ENCODE results near the gene TTC6. TPM values are rescaled to one million over a fixed set of nuclear protein-coding genes. Genes with fewer than 3 reads are reported as not detected.
A peak's percentile ranks its signal among the peaks of the same experiment; 100 is the strongest.

TTC6 gene
- total and polyA plus RNA-seq, 2 donors (not counting 3 experiments of a cell fraction or from before 2014, with no cell fraction given): 0.75 TPM; not detected in 1

- Histone ChIP-seq H3K79me2 (ENCODE audit: control insufficient read depth, insufficient read depth, low read length) (no peaks in the 10 kb centered on the region), H2AFZ (ENCODE audit: low read depth, low read length) (no peak overlapping the region), H3K9ac (replicated peaks; ENCODE audit: extremely low read depth, insufficient read depth, low read length) (no peak overlapping the region), H3K27me3 (ENCODE audit: control insufficient read depth in 2 of 2, insufficient read depth in 2 of 2, low read length in 2 of 2) (no peaks in the 10 kb centered on the region), H3K9me1 (replicated peaks; ENCODE audit: control insufficient read depth, extremely low read depth, insufficient read depth, low read length) (no peaks in the 10 kb centered on the region), H4K20me1 (replicated peaks; ENCODE audit: control insufficient read depth, extremely low read depth, insufficient read depth, low read length) (no peaks in the 10 kb centered on the region), H3K4me3 (replicated peaks in 1 of 3; ENCODE audit: insufficient read depth in 1 of 3, low read depth in 1 of 3, low read length in 3 of 3) (no peak overlapping the region), H3K36me3 (ENCODE audit: control insufficient read depth in 2 of 2, extremely low read depth in 1 of 2, insufficient read depth in 2 of 2, low read length in 2 of 2) (no peaks in the 10 kb centered on the region), H3K4me2 (ENCODE audit: insufficient read depth, low read length) (peak overlapping the region; percentile 31), H3K4me1 (ENCODE audit: control insufficient read depth, extremely low read depth, insufficient read depth, low read length) (peaks cover 19% of the 10 kb centered on the region), H3K27ac (ENCODE audit: insufficient read depth, low read depth, low read length) (no peak overlapping the region), H3K9me3 (replicated peaks; ENCODE audit: control insufficient read depth, insufficient read depth, low read length) (no peaks in the 10 kb centered on the region)
- no peak for TF ChIP-seq GATA2 (IDR thresholded peaks at IDR 0.05; ENCODE audit: insufficient read depth, insufficient read length, low read depth, low read length)
- TF ChIP-seq POLR2AphosphoS5 (IDR thresholded peaks at IDR 0.05; ENCODE audit: insufficient read depth, low read depth, low read length): peak; percentile 18
- intact Hi-C loops (cut with micrococcal nuclease) (no loop called here), dilution Hi-C loops (cut with MboI; ENCODE audit: extremely low pct_ligation_motif_present, low sequenced_read_pairs) (no loop called here)
- no TSS peak for BruUV-seq (replicated peaks)
- FAIRE-seq (no peak), DNase-seq (ENCODE audit: low read depth, low spot score) (peak; percentile 80)
- CTCF ChIA-PET: interaction anchor here (0.7 to 1.0 kb wide), 2 partner anchors 20 to 28 kb away, joined by 3 read pairs; partner anchors contain the start of gene FOXA1
- POLR2A ChIA-PET: no interaction called here
Observed at GRCh38 chr14:37566811-37567371, 28.5 kb upstream of the TTC6 start.

DNA sequence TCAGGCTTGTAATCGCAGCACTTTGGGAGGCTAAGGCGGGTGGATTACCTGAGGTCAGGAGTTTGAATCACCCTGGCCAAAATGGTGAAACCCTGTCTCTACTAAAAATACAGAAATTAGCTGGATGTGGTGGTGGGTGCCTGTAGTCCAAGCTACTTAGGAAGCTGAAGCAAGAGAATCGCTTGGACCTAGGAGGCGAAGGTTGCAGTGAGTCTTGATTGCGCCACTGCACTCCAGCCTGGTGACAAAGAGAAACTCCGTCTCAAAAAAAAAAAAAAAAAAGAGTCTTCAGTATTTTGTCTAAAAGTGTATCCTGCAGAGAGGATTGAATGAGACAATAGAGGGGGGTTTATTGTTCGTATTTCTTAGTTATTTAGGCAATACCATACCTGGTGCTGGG is 25.7 kb upstream of the TTC6 start:
- Histone ChIP-seq H3K27me3 (ENCODE audit: control insufficient read depth in 2 of 2, insufficient read depth in 2 of 2, low read length in 2 of 2) (no peaks in the 10 kb centered on the region), H2AFZ (ENCODE audit: low read depth, low read length) (no peak overlapping the region), H3K9me3 (replicated peaks; ENCODE audit: control insufficient read depth, insufficient read depth, low read length) (no peaks in the 10 kb centered on the region), H3K4me3 (replicated peaks in 1 of 3; ENCODE audit: insufficient read depth in 1 of 3, low read depth in 1 of 3, low read length in 3 of 3) (no peak overlapping the region), H3K36me3 (ENCODE audit: control insufficient read depth in 2 of 2, extremely low read depth in 1 of 2, insufficient read depth in 2 of 2, low read length in 2 of 2) (no peaks in the 10 kb centered on the region), H3K79me2 (ENCODE audit: control insufficient read depth, insufficient read depth, low read length) (no peaks in the 10 kb centered on the region), H3K4me1 (ENCODE audit: control insufficient read depth, extremely low read depth, insufficient read depth, low read length) (peaks cover 15% of the 10 kb centered on the region), H4K20me1 (replicated peaks; ENCODE audit: control insufficient read depth, extremely low read depth, insufficient read depth, low read length) (no peaks in the 10 kb centered on the region), H3K9ac (replicated peaks; ENCODE audit: extremely low read depth, insufficient read depth, low read length) (no peak overlapping the region), H3K9me1 (replicated peaks; ENCODE audit: control insufficient read depth, extremely low read depth, insufficient read depth, low read length) (no peaks in the 10 kb centered on the region), H3K27ac (ENCODE audit: insufficient read depth, low read depth, low read length) (no peak overlapping the region), H3K4me2 (ENCODE audit: insufficient read depth, low read length) (no peak overlapping the region)
- DNase-seq (ENCODE audit: low read depth, low spot score) (no peak), FAIRE-seq (no peak)
- dilution Hi-C loops (cut with MboI; ENCODE audit: extremely low pct_ligation_motif_present, low sequenced_read_pairs): no loop called here
- CTCF ChIA-PET: no interaction called here
- no TSS peak for BruUV-seq (replicated peaks)
- POLR2A ChIA-PET: no interaction called here
- intact Hi-C loops (cut with micrococcal nuclease): no loop called here
- TF ChIP-seq POLR2A (IDR thresholded peaks at IDR 0.05; ENCODE audit: low read depth, low read length) (no peak), POLR2AphosphoS5 (IDR thresholded peaks at IDR 0.05; ENCODE audit: insufficient read depth, low read depth, low read length) (no peak), MAX (IDR thresholded peaks at IDR 0.05; ENCODE audit: insufficient read depth, insufficient read length) (no peak), MYC (IDR thresholded peaks at IDR 0.05; ENCODE audit: low read depth, low read length) (no peak), JUN (IDR thresholded peaks at IDR 0.05; ENCODE audit: borderline replicate concordance, insufficient read depth, insufficient read length, low read depth) (no peak), EZH2 (IDR thresholded peaks at IDR 0.05; ENCODE audit: borderline replicate concordance, low read depth, low read length, severe bottlenecking) (no peak), FOS (IDR thresholded peaks at IDR 0.05; ENCODE audit: borderline replicate concordance, insufficient read depth, low read length) (no peak), GATA2 (IDR thresholded peaks at IDR 0.05; ENCODE audit: insufficient read depth, insufficient read length, low read depth, low read length) (no peak)
- TF ChIP-seq, protein P1, sequence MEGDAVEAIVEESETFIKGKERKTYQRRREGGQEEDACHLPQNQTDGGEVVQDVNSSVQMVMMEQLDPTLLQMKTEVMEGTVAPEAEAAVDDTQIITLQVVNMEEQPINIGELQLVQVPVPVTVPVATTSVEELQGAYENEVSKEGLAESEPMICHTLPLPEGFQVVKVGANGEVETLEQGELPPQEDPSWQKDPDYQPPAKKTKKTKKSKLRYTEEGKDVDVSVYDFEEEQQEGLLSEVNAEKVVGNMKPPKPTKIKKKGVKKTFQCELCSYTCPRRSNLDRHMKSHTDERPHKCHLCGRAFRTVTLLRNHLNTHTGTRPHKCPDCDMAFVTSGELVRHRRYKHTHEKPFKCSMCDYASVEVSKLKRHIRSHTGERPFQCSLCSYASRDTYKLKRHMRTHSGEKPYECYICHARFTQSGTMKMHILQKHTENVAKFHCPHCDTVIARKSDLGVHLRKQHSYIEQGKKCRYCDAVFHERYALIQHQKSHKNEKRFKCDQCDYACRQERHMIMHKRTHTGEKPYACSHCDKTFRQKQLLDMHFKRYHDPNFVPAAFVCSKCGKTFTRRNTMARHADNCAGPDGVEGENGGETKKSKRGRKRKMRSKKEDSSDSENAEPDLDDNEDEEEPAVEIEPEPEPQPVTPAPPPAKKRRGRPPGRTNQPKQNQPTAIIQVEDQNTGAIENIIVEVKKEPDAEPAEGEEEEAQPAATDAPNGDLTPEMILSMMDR (IDR thresholded peaks at IDR 0.05; ENCODE audit: extremely low read depth in 1 of 2, insufficient read depth in 1 of 2, low read depth in 1 of 2, low read length in 2 of 2): no peak
